Measurements from ENCODE around the gene SHF. TPM values are rescaled to one million over a fixed set of nuclear protein-coding genes. Genes with fewer than 3 reads are reported as not detected.

SHF gene
- total RNA-seq, 1 experiment from 2014 or later = 21.7 TPM

DNA sequence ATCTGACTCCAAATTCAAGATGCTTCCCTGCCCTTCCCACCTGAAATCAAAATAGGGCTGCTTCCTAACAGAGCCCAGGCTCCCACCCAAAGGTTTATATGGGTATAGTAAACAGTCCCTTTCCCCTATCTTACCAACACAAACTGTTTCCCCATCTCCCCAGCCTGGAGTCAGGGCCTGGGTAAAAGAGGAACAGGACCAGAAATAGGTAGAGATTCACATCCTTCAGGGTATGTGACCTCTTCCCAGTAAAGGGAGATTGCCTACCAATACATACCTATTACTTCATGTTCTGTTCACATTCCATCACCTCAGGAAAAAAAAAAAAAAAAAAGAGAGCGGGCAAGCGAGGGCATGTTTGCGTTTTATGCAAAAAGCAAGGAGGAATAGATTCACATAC is 9.7 kb upstream of the SHF start:
- Mint-ChIP-seq H3K4me1 (peaks cover 8 to 13% of the 10 kb centered on the region in 2 experiments; a peak in 3 of 4 replicates), H3K9me3 (peaks cover 0 to 6% of the 10 kb centered on the region in 2 experiments; a peak in 3 of 5 replicates), H3K27ac (no peak overlapping the region), H3K4me3 (peak overlapping the region in 1 of 2 experiments; percentile 73; a peak in 3 of 5 replicates), H3K27me3 (ENCODE audit: low read depth) (no peaks in the 10 kb centered on the region; the same call in none of the 2 replicates), H3K36me3 (ENCODE audit: insufficient read depth in 1 of 3, low read depth in 3 of 3) (no peaks in the 10 kb centered on the region; a peak in 1 of 7 replicates)
- no peak overlapping the region for H3K56ac ChIP-seq (ENCODE audit: insufficient read length, low read depth, low read length)
- no CpG with 5 or more reads among the region's 3 CpGs for WGBS (ENCODE audit: extremely low coverage, insufficient read length, low lambda C conversion rate)
- no peak overlapping the region for H3K23ac ChIP-seq (ENCODE audit: insufficient read length, low read depth, low read length)
- H4K5ac ChIP-seq (ENCODE audit: insufficient read length, low read depth, low read length) = no peak overlapping the region
- TF ChIP-seq, protein P1, sequence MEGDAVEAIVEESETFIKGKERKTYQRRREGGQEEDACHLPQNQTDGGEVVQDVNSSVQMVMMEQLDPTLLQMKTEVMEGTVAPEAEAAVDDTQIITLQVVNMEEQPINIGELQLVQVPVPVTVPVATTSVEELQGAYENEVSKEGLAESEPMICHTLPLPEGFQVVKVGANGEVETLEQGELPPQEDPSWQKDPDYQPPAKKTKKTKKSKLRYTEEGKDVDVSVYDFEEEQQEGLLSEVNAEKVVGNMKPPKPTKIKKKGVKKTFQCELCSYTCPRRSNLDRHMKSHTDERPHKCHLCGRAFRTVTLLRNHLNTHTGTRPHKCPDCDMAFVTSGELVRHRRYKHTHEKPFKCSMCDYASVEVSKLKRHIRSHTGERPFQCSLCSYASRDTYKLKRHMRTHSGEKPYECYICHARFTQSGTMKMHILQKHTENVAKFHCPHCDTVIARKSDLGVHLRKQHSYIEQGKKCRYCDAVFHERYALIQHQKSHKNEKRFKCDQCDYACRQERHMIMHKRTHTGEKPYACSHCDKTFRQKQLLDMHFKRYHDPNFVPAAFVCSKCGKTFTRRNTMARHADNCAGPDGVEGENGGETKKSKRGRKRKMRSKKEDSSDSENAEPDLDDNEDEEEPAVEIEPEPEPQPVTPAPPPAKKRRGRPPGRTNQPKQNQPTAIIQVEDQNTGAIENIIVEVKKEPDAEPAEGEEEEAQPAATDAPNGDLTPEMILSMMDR (conservative IDR thresholded peaks at IDR 0.05) = no peak
- no peak overlapping the region for H2AFZ ChIP-seq (ENCODE audit: low read length)
- H2AK5ac ChIP-seq (ENCODE audit: insufficient read length, low read length) = no peak overlapping the region
- no peak overlapping the region for H3K4ac ChIP-seq (ENCODE audit: low read depth, low read length)
- no peaks in the 10 kb centered on the region for H3K27me3 ChIP-seq (ENCODE audit: insufficient read depth, low read length)
- no peaks in the 10 kb centered on the region for H3K79me2 ChIP-seq (ENCODE audit: insufficient read depth, low read length)
- no peak overlapping the region for H2BK5ac ChIP-seq (ENCODE audit: insufficient read length, low read length)
- no peak overlapping the region for H3T11ph ChIP-seq (ENCODE audit: low read length)
- H3K18ac ChIP-seq (ENCODE audit: insufficient read length, low read depth, low read length) = no peak overlapping the region
- H3K27ac ChIP-seq (ENCODE audit: insufficient read length, low read depth, low read length) = no peak overlapping the region
- no peaks in the 10 kb centered on the region for H3K79me1 ChIP-seq (ENCODE audit: insufficient read depth, low read depth, low read length, poor library complexity, severe bottlenecking)
- H2BK12ac ChIP-seq (ENCODE audit: insufficient read length, low read depth, low read length) = no peak overlapping the region
- H3K14ac ChIP-seq (ENCODE audit: insufficient read depth, low read length) = no peak overlapping the region
- no peaks in the 10 kb centered on the region for H3K9me3 ChIP-seq (ENCODE audit: control insufficient read depth, low read depth, low read length)
- H4K8ac ChIP-seq (replicated peaks; ENCODE audit: insufficient read length, low read depth, low read length) = no peak overlapping the region
- H4K91ac ChIP-seq (ENCODE audit: insufficient read length, low read depth, low read length) = no peak overlapping the region
- H2BK20ac ChIP-seq (ENCODE audit: low read depth, low read length, poor library complexity, severe bottlenecking) = no peak overlapping the region
- no peak for DNase-seq
- H3K23me2 ChIP-seq (ENCODE audit: insufficient read length, low read depth, low read length, poor library complexity, severe bottlenecking) = peaks cover 14% of the 10 kb centered on the region
- no peaks in the 10 kb centered on the region for H4K20me1 ChIP-seq (ENCODE audit: control insufficient read depth, insufficient read depth, insufficient read length)
- no peak overlapping the region for H2BK15ac ChIP-seq (ENCODE audit: low read depth, low read length)
- peak overlapping the region; percentile 14 for H3K4me2 ChIP-seq (ENCODE audit: insufficient read depth, insufficient read length, low read length)
- H3K9ac ChIP-seq (ENCODE audit: extremely low read depth, insufficient read length, low read length) = no peak overlapping the region
- H3K4me1 ChIP-seq (ENCODE audit: insufficient read depth, low read length) = no peaks in the 10 kb centered on the region; the same call in 1 of the 2 replicates
- no peak overlapping the region for H2BK120ac ChIP-seq (ENCODE audit: low read depth, low read length, poor library complexity, severe bottlenecking)
